Subcutaneous adipose tissue (tissue), 4 donors: ENCODE data around the gene PGP. TPM values are rescaled to one million over a fixed set of nuclear protein-coding genes. Genes with fewer than 3 reads are reported as not detected.

Experiments used
- CTCF ChIP-seq: fragments of 450-650 bp; IDR thresholded peaks from one replicate; pipeline ENCODE4 v1.5.1; 2016; ENCODE audit warnings: low read depth, mild to moderate bottlenecking, control low read depth, antibody characterized with exemption, moderate library complexity
- total RNA-seq, 4 donors: library from RNA; depleted of rRNA; stranded (reverse); fragments of >200 nt; gene quantifications; one replicate each; pipeline ENCODE4 v1.1.0, GENCODE V29; 2016

The PGP gene
- total RNA-seq, 4 donors from 2014 or later: 7.7 to 21.1 (median 10.3) TPM

GRCh38 chr16:2191446-2191706 is 23.3 kb downstream of the PGP start:
- no peak for TF ChIP-seq CTCF

DNA sequence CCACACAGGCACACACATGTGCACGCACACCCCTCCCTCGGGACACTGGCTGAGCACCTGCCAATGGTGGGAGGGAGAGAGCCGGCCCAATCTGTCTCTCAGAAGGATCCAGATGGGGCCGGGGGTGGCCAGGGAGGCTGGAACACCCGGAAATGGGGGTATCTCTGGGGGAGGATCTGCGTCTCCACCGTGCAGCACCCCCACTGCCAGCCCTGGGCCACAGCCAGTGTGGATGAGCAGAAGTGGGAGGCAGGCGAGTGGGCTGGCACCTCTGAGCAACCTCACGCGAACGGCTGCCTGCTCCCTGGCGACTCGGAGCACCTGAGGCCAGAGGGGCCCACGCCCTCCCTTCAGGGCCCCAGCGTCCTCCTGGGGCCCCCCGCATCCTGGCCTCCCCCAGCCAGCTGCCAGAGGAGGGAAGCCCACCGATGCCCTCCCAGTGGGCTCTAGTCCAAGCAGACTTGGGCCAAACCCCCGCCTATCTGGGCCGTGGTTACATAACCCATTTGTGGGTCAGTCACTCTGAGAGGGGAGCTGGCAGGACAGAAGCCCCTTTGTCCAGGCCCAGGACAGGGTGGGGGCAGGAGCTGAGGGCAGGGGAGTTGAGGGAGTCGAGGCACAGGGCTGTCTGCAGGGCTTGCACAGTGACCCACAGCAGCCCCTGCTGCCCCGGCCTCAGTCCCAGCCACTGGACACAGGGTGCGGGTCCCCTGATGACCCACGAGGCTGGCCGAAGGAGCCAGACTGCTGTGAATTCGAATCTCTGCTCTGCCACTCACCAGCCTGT is 23.8 kb downstream of the PGP start:
- TF ChIP-seq CTCF: no peak

DNA sequence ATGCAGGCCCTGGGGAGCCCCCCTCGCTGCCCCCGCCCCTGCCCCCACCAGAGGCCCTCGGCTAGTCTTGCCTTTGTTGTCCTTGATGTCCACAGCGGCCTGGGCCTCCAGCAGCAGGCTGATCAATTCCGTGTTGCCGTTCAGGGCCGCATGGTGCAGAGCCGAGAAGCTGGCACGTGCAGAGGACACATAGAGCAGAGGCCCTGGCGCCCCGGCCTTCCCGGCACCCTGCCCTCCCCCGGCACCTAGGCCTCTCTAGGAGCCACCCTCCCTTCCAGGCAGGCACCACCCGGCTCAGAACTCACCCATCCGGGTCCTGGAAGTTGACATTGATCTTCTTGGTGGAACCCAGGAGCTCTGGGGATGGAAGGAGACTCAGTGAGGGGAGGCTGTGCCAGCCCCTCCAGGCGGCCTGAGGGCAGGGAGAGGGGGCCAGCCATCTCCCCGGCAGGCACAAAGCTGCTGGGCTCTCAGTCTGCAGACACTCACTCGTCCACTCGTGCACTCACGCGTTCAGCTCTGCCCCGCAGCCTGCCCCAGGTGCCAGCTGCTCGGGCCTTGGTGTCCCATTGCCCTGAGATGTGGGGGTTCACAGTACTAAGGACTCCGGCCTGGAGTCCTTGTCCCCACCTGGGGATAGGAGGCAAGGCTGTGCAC is 24.5 kb downstream of the PGP start:
- no peak for TF ChIP-seq CTCF

DNA sequence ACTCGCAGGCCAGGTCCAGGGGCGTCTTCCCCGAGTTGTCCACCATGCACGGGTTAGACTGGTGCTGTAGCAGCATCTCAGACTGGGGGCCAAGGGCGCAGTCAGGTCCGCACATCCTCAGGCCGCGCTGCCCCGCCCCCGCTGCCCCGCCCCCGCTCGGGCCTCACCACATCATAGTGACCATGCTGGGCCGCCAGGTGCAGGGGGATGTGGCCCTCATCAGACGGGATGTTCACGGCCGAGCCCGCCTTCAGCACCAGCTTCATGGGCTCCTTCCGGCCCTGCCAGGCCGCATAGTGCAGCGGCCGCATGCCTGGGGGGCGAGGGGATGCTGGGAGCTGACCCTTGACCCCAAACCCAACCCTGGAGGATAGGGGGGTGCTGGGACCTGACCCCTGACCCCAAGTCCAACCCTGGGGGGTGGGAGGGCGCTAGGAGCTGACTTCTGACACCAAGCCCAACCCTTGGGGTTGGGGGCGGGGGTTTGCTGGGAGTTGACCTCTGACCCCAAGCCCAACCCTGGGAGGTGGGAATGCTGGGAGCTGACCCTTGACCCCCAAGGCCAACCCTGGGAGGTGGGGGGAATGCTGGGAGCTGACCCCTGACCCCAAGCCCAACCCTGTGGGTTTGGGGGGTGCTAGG is 25.3 kb downstream of the PGP start:
- TF ChIP-seq CTCF: no peak

DNA sequence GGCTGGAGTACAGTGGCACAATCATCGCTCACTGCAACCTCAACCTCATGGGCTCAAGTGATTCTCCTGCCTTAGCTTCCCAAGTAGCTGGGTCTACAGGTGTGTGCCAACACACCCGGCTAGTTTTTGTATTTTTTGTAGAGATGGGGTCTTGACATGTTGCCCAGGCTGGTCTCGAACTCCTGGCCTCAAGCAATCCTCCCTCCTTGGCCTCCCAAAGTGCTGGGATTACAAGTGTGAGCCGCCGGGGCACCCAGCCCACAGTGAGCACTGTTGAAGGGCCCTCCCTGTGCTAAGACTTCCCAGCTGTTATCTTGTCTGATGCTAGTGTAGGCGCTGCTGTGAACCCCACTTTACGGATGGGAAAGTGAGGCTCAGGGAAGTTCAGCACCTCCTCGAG is 26.2 kb downstream of the PGP start:
- no peak for TF ChIP-seq CTCF

DNA sequence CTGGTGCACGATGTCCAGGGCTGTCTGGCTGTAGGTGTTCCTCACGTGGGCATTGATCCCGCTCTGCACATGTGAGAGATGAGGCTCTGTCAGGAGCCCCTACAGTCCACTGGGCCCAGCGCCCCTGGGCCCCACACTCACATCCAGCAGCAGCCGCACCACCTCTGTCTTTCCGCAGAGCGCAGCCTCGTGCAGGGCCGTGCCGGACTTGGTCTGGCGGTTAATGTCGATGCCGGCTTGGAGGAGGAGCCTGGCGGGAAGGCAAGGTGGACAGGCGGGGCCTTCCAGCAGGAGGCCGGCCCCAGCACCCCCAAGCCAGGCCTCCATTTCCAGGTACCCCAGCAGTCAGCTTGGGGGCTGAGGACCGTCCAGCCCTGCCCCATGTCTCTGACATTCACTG is 27.4 kb downstream of the PGP start:
- no peak for TF ChIP-seq CTCF

GRCh38 chr16:2186505-2186904 is 28.1 kb downstream of the PGP start:
- TF ChIP-seq CTCF: no peak
